NCI-H2107 (cell line): ENCODE data around the gene C22orf42.
"Not testable (repeated sequence)": the region's sequence is repeated elsewhere in the genome, so short reads cannot be mapped to it uniquely, and the experiment has no call there.

Source experiments
- DNase-seq: peaks from one replicate; lab custom pipeline; 2025; lab: John Stamatoyannopoulos, UW

The C22orf42 gene

DNA sequence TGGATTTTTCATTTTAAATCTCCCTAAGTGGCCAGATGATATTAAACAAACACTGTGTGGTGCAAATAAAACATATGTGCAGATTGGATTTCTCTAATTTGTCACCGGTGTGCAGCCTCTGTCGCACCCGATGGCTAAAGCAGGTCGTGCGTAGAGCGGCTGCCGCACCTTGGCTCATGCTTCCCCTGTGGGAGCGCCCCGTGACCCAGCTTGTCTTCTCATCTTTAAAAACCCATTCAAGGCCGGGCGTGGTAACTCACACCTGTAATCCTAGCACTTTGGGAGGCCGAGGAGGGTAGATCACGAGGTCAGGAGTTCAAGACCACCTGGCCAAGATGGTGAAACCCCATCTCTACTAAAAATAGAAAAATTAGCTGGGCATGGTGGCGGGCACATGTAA, 24.3 kb downstream of the C22orf42 start:
- DNase-seq: not testable (repeated sequence)

DNA sequence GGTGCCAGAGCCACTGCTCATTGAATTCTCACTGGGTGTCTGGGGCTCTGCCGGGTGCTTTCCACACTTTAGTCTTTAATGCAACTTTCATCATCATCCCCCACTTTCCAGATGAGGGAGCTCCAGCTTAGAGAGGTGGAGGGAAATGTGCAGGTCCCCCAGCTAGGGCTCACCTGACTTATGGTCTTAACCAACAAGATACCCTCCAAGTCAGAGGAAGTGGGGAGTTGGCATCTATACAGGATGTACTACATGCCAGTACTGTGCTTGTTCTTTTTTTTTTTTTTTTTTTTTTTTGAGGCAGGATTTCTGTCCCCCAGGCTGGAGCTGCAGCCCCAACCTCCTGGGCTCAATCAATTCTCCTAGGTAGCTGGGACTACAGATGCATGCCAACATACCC, 26.3 kb downstream of the C22orf42 start:
- no peak for DNase-seq

DNA sequence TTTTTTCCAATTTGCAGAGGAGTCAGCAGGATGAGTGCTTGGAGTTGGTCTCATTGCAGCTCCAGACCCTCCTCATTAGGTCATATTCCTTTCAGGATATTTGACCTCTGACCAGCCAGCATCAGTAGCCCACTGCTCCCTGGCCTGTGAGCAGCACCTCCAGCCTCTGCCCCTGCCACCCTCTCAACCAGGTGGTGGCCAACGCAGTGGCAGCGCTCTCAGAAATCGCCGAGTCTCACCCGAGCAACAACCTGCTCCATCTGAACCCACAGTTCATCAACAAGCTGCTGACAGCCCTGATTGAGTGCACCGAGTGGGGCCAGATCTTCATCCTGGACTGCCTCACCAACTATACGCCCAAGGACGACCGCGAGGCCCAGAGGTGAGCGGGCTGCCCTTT, 27.0 kb downstream of the C22orf42 start:
- DNase-seq: no peak

DNA sequence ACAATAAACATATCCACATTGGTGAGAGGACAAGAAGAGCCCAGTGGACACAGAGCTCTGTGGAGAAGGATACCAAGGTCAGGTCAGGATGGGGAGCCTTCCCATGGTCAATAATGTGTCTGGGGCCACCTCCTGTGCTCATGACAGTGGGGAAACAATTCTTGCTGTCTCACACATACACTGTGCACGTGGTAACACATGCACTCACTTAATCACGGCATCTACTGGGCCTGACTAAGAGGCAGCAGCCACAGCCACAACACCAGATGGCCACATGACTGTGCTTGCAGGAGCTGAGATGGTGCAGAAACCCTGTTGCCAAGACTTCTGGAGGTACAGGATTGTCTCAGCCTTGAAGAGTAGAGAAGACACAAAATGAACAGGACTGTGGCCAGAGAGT, 28.6 kb downstream of the C22orf42 start:
- DNase-seq: no peak

DNA sequence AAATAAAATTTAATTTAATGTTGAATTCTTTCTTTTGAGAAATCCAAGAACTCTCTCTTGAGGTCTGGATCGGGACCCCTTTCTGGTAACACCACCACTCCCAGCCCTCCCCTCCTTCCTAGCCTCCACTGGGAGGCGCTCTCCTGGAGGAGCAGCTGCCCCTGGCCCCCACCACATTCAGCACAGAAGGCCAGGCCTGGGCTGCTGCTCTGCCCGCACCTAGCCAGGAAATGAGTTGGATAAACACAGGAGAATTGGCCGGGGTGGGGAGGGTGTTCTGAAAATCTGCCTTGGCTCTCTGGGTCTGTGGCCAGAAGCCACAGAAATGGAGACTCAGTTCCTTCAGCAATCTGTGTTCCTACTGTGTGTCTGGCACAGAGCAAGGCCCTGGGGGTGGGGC, 31.2 kb downstream of the C22orf42 start:
- no peak for DNase-seq

DNA sequence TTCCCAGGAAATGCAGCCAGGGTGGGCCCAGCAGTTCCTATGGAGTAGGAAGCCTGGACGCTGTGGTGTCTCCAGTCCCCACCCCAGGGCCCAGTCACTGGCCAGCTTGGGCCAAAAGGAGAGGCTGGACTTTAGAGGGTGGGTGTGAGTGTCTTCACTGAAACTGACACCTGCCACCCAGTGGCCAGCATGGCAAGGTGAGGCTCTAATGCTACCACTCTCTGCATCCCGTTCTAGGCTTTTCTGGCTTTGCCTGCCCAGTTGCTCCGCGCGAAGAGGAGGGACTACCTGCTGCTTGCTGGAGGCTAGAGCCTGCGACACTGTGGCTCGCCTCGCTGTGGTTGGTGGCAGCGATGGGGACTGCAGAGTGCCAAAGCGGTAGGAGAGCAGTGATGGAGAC, 35.4 kb downstream of the C22orf42 start:
- DNase-seq: no peak

DNA sequence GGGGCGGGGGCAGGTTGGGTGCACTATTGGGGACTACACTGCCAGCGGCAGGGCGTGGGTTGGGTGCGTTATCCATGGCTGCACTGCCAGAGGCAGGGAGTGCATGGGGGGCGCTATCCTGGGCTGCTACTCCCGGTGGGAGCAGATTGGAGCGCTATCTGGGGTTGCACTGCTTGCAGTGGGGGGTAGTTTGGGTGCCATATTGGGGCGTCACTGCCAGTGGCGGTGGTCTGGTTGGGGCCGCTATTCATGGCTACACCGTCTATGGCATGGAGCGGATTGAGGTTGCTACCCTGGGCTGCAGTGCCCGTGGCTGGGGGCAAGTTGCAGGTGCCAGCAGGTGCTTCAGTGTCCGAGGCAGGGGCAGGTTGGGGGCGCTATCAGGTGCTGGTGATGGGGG, 36.2 kb downstream of the C22orf42 start:
- no peak for DNase-seq

DNA sequence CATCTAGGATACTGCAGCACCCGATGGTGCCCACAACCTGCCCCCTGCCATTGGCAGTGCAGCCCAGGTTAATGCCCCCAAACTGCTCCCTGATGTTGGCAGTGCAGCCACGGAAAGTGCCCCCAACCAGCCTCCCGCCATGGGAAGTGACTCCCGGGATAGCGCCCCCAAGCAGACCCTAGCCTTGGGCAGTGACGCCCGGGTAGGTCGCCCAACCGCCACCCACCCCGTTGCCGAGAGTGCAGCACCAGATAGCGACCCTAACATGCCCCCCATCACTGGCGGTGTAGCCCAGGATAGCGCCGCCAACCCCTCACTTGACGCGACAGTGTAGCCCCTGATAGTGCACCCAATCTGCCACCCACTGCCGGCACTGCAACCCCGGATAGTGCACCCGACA, 38.5 kb downstream of the C22orf42 start:
- no peak for DNase-seq

DNA sequence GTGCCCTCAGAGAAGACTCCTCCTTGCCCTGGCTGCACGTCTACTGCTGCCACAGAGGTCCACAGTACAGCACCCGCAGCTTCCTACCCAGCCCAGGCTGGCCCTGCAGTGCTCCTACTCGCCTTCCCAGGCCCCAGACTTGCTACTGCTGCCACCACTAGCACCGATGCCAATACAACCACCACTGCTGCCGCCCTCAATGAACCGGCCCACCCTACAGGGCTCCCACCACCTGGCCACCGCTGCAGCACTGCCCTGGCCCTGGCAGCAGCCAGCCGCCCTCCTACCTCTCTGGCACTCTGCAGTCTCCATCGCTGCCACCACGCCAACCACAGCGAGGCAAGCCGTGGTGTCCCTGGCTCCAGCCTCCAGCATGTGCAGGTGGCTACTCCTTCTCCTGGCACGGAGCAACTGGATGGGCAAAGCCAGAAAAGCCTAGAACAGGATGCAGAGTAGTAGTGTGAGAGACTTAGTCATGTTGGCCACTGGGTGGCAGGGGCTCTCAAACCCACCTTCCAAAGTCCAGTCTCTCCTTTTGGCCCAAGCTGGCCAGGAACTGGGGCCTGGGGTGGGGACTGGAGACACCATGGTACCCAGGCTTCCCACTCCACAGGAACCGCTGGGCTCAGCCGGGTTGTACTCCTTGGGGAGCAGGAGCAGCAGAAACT, 39.4 kb downstream of the C22orf42 start:
- DNase-seq: no peak

DNA sequence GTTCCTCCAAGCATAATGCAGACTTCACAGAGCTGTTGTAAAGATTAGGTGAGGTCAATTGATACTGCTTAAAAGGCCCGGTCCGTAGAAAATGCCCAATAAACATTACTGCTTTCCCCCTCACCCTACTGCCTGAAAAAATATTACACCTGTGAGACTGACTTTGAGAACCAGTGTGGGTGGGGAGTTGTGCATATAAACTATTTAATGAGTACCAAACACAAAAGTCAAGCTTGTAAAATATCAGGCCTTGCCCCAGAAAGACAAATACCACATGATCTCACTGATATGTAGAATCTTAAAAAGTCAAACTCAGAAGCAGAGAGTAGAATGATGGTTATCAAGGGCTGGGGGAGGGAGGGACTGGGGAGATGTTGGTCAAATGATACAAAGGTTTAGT, 46.7 kb downstream of the C22orf42 start:
- no peak for DNase-seq

DNA sequence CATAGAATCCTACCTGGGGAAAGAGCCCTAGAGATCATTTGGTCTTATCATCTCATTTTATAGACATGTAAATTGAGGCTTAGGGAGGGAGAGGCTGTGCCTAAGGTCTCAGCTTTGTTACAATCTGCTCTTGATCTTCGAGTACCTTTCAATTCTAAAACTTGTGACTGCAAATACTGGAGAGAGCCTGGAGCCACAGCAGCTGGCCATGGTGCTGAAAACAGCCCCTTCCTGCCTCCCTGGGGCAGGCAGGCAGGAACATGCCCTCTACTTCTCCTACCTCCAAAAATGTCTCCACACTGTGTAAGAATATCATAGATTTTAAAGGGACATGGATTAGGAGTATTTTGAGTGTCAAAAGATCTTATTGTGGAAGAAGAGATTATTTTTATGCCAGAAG, 52.2 kb downstream of the C22orf42 start:
- DNase-seq: no peak

DNA sequence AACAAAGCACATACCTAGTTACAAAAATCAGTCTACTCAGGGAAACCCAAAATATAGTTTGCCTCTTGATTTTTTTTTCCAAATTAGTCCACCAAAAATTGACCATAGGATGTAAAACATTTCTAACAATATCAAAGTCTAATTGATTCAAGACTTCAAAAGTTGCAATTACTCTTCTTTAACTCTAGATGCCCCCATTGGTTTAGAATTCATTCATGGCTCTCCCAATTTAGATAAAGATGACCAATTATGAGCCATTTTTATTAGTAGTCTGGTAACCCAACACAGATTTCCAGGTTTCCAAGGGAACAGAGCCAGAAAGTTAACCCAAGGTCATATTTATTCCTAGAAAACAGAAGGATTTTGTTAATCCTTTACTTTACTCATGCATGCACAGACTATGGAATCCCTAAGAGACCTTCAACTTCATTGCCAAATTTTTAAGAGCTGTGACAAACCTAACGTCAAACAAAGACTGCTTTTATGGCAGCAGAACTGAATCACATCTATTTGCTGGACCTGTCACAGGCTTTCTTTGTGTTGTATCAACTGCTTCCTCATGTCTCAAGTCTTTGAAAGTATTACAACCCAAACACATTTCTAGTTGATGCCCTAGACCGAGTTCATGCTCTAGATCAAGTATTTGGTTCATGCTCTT, 55.3 kb downstream of the C22orf42 start:
- no peak for DNase-seq

DNA sequence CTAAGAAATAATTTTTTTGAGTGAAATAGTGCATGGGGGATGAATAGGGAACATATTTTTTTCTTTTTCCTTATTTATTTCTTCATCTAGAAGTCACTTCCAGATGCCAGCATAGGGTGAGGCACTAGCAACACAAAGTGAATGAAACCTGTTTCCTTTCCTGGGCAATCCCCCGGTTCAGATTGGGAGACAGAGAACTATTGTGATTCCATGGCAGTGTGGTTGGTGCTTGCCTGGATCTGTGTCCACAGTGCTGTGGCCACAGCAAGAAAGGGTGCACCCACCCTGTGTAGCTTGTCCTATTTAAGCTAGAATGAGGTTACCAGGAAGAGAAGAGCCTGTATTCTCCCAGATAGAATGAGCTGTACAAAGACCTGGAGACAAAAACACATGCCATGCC, 58.4 kb downstream of the C22orf42 start:
- no peak for DNase-seq
